Measurements from ENCODE around the gene HYKK. TPM values are rescaled to one million over a fixed set of nuclear protein-coding genes. Genes with fewer than 3 reads are reported as not detected.

The HYKK gene
- total RNA-seq, 1 experiment from 2014 or later, result 19.8 TPM

DNA sequence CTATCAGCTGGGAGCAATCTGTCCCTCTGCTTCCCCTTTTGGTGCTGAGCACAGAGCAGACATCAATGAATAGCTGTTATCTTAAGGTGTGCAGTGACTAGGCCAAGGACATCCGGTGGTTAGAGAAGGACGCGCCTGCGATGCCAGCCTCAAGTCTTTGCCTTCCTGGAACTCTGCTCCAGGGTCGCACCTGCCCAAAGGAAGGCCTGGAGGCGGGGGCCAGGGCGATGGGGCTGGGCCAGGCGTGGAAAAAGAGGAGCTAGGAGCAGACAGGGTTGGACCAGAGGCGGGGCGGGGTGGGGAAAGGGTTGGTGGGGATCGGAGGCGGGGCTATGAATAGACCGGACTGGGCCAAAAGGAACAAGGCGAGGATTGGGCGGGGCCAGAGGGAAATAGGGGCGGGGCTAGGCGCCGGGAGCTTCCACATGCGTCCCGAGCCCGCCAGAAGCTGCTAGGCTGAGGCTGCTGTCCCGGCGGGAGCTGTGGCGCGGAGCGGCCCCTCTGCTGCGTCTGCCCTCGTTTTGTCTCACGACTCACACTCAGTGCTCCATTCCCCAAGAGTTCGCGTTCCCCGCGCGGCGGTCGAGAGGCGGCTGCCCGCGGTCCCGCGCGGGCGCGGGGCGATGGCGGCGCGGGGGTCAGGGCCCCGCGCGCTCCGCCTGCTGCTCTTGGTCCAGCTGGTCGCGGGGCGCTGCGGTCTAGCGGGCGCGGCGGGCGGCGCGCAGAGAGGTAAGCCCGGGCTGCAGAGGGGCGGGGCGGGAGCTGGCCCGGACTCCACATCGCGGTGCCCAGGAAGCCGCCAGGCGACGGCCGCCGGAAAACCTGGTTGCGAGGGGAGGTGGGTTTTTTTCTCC, 57.9 kb downstream of the HYKK start, which contains the start of gene CHRNA5:
CHRNA5 (plus strand) TSS at position 424 of the 854 bp plus-strand sequence; CDS start at position 624, 200 bp downstream.
- Histone ChIP-seq H3K9me3 (ENCODE audit: control insufficient read depth, insufficient read depth, low read depth, low read length) (no peaks in the 10 kb centered on the region), H3K27me3 (ENCODE audit: control insufficient read depth, insufficient read depth, low read length) (no peaks in the 10 kb centered on the region), H3K4me1 (ENCODE audit: control insufficient read depth, insufficient read depth, low read length) (peaks cover 13% of the 10 kb centered on the region), H3K4me3 (ENCODE audit: low read depth in 2 of 2, low read length in 2 of 2) (peak within 1 kb of the TSS; percentile 85 to 95), H3K27ac (ENCODE audit: low read length) (peak within 1 kb of the TSS; percentile 93), H3K36me3 (ENCODE audit: control insufficient read depth, insufficient read depth, low read length) (no peaks in the 10 kb centered on the region)
- ChIA-PET CTCF (interaction anchor here (0.5 to 0.6 kb wide), 3 partner anchors 56 to 174 kb away, joined by 3 to 10 read pairs (median 3); no protein-coding TSS in a partner anchor), POLR2A (interaction anchor here (0.6 to 1.0 kb wide), 5 partner anchors 12 to 266 kb away, joined by 3 to 13 read pairs (median 4); partner anchors contain the start of gene PSMA4)
- DNase-seq (ENCODE audit: low read depth, low spot score) (peak; percentile 70), ATAC-seq (peak; percentile 97)
- BruUV-seq (replicated peaks), result no TSS peak
- intact Hi-C loops (cut with micrococcal nuclease; ENCODE audit: unreplicated experiment), result no loop called here
- TF ChIP-seq SIN3A (IDR thresholded peaks at IDR 0.05; ENCODE audit: borderline replicate concordance, insufficient read depth, low read depth, low read length) (peak; percentile 89; the same call in 1 of the 2 replicates), TCF7L2 (IDR thresholded peaks at IDR 0.05; ENCODE audit: low read depth, low read length) (no peak), POLR2AphosphoS5 (IDR thresholded peaks at IDR 0.05; ENCODE audit: low read depth, low read length) (peak; percentile 93), REST (IDR thresholded peaks at IDR 0.05; ENCODE audit: insufficient read depth in 1 of 2, low read depth in 2 of 2, low read length in 1 of 2) (no peak)
- in situ Hi-C loops (cut with HindIII; ENCODE audit: low pct_unique_long_range_greater_than_20kb, low sequenced_read_pairs), result no loop called here

DNA sequence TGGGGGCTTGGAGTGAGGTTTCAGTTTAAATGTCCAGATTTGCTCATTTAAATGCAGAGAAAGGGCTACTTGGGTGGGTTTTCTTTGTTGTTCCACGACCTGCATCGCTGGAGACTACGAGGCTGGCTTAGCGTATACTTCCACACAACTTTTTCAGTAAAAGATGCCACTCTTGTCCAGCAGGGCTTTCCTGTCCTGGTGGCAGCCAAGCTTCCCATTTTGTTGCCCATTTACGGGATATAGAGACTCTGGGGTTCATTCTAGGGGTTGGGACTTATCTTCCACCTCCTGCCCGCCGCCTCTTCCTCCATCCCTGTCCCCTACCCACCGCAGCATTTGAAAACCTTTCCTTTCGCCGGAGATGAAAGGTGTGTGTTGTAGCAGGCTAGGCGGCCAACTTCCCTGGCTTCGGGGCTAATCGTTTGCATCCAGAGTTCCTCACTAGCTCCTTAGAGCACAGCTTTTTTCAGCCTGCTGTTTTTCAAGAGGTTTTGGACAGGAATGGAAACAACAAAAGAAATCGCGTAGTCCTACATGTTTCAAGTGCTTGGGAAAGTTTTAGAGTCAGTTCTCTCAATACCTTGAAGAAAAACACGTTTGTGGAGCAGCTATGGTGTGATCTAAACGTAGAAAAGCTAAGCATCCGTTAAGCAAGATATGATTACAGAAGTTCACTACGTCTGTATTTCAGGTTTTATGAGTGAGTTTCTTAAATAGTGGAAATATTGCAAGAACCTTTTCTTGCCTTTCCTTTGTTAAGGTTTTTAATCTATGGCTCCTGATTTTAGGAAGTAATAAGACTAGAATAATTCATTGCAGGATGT, 58.8 kb downstream of the HYKK start:
- ChIA-PET POLR2A (interaction anchor here (0.8 to 1.0 kb wide), 2 partner anchors 13 to 16 kb away, joined by 3 read pairs; no protein-coding TSS in a partner anchor), CTCF (interaction anchor here (0.7 to 0.8 kb wide), 2 partner anchors 58 to 146 kb away, joined by 3 to 4 read pairs; no protein-coding TSS in a partner anchor)
- Histone ChIP-seq H3K4me1 (ENCODE audit: control insufficient read depth, insufficient read depth, low read length) (peaks cover 18% of the 10 kb centered on the region), H3K4me3 (ENCODE audit: low read depth in 2 of 2, low read length in 2 of 2) (peak overlapping the region; percentile 85 to 95), H3K27me3 (ENCODE audit: control insufficient read depth, insufficient read depth, low read length) (no peaks in the 10 kb centered on the region), H3K27ac (ENCODE audit: low read length) (peak overlapping the region; percentile 93), H3K36me3 (ENCODE audit: control insufficient read depth, insufficient read depth, low read length) (no peaks in the 10 kb centered on the region), H3K9me3 (ENCODE audit: control insufficient read depth, insufficient read depth, low read depth, low read length) (no peaks in the 10 kb centered on the region)
- TSS peak; percentile 77 for BruUV-seq (replicated peaks)
- peak; percentile 64 for ATAC-seq
- TF ChIP-seq SIN3A (IDR thresholded peaks at IDR 0.05; ENCODE audit: borderline replicate concordance, insufficient read depth, low read depth, low read length) (no peak), TCF7L2 (IDR thresholded peaks at IDR 0.05; ENCODE audit: low read depth, low read length) (no peak; the same call in 1 of the 2 replicates), POLR2AphosphoS5 (IDR thresholded peaks at IDR 0.05; ENCODE audit: low read depth, low read length) (no peak), REST (IDR thresholded peaks at IDR 0.05; ENCODE audit: insufficient read depth in 1 of 2, low read depth in 2 of 2, low read length in 1 of 2) (no peak), CTCF (IDR thresholded peaks at IDR 0.05) (no peak; the same call in 1 of the 2 replicates)
- in situ Hi-C loops (cut with HindIII; ENCODE audit: low pct_unique_long_range_greater_than_20kb, low sequenced_read_pairs), result no loop called here
- peak; percentile 33 for DNase-seq (ENCODE audit: low read depth, low spot score)
- intact Hi-C loops (cut with micrococcal nuclease; ENCODE audit: unreplicated experiment), result no loop called here

Data from Panc1 (cell line).